Cortex of kidney (tissue), 1 donor: Measurements from ENCODE around the gene KIF26A.

Experiments used
- DNase-seq: peaks from one replicate; lab custom pipeline; 2025; lab: John Stamatoyannopoulos, UW

The KIF26A gene

DNA sequence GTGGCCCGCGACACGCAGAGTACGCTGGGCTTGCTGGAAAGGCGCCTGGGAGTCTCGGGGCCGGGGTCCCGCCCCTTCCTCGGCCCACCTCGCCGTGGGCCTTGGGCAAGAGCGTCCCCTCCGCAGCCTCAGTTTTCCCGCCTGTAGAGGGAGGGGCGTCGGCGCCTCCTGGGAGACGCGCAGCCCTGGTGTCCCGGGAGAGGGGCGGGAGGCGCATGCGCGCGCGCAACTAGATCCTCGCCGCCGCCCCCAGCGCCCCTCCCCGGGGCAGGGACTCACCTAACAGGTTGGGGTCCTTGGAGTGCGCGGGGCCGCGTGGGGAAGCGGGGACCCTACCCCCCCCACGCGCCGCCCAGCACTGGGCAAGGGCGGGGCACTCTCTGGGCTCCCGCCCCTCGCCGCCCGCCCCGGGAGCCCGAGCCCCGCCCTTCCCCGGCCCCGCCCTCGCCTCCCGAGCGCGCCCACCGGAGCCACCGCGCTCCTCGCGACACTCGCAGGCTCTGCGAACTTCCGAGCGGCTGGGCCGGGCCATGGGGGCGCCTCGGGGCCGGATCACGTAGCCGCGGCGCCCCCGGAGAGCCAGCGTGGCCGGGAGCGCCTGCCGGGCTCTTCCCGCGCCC is at the start of gene KIF26A:
Gene KIF26A (plus strand): TSS at position 490 of the 620 bp plus-strand sequence. CDS start 136 bp downstream, outside the sequence.
- DNase-seq = no peak

DNA sequence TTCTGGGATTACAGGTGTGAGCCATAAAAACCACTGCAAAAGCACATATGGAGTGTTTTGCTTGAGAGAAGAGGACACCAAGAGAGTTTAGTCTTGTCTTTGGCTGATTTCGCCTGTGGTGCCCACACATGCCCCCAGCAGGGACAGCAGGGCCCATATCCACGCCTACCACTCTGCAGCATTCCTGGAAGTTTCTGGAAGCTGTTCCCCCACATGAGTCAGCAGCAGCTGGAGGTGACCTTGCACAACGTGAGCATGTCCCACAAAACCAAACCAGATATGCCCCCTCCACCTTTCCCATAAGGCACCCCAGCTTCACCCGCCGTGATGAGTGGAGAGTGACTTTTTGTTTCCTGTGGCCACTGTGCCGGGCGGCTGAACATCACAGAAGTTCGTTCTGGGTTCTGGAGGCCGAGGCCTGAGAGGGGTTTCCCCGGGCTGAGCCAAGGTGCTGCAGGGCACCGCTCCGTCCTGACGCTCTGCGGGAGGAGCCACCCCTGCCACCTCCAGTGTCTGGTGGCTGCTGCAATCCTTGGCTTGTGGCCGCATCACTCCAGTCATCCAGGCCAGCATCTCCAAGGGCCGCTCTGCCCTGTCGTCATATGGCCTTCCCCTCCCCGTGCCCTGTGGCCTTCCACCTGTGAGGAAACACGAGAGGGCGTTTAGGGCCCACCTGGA is 48.2 kb upstream of the KIF26A start:
- no peak for DNase-seq

DNA sequence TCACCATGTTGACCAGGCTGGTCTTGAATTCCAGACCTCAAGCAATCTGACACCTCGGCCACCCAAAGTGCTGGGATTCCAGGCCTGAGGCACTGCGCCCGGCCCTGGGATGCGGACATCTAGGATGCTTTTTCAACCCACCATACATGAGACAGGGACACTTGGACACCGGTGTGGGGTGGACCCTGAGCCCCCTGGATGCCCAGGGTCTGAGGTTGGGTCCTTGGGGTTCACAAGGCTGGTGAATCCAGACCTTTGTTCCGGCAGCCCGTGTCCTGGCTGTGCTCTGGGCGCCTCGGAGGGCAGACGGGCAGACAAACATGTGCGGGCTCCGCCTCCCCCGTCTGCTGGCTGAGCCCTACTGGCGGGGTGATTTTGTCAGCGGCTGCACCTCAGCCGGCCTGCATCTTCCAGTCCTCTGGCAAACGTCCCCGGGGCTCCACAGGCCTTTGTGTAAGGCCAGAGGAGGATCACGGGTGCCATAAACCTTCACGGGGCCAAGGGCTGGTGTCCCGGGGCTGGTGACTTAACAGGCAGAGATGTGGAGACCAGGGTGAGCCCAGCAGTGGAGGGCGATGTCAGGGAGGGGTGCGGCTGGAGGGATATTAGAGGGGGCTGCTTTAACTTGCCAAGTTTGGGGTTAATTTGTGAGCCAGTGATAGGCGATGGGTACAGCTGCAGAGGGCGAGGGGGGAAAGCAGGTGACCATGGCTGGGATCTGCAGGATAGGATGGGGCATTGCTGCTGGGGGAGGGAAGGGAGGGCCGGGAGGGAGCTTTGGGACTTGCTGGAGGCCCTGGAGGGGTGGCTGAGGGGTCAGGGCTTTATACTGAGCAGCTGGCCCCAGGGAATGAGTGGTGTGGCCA is 47.1 kb upstream of the KIF26A start:
- DNase-seq = no peak

DNA sequence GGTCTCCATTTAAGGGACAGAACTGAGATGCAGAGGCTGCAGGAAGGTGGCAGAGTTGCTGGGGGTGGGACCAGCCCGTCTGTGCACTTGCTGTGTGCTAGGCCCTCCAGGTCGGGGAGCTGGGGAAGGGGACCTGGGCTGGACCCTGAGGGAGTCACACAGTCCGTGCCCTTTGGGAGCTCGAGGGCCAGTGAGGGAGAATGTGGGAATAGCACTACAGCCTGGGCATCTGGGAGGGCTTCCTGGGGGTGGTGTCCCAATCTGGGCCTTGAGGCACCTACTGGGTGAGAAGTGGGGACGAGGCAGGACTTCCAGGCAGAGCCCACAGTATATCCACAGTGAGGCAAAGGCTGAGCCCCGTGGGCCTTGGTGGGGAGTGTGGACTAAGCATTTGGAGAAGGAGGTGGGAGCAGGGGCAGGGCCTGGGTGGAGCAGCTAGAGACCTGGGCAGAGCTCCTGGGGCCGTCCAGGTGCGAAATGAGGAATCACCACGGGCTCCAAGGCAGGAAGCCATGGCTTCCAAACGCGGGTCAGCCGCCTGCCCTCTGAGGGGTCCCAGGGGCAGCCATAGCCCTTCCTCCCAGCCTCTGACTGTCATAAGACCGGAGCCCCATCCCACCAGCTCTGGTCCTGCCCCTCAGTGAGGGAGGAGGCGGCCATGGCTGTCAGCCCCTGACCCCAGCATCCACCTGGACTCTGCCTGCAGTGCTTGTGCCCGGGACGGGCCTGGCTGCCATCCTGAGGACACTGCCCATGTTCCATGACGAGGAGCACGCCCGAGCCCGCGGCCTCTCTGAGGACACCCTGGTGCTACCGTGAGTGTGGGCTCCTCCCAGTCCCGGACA is 46.2 kb upstream of the KIF26A start:
- no peak for DNase-seq

DNA sequence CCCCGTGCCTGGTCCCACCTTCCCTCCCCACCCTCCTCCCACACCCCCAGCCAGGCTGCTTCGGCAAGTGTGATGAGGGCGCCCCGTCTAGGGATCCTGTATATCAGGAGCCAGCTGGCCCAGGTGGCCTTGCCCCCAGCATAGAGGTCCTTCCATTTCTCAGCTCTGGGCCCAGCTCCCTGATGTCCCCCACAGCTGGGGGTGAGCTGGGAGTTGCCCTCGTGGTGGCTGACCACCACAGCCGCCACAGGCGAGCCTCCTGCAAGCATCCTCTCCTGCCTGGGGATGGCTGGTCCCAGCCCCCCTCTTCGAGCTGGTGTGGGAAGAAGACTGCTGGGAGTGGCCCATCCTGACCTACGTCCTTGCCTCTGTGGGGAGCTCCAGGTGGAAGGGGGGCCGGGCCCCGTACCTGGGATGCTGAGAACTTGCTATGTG is 45.4 kb upstream of the KIF26A start:
- DNase-seq = no peak

DNA sequence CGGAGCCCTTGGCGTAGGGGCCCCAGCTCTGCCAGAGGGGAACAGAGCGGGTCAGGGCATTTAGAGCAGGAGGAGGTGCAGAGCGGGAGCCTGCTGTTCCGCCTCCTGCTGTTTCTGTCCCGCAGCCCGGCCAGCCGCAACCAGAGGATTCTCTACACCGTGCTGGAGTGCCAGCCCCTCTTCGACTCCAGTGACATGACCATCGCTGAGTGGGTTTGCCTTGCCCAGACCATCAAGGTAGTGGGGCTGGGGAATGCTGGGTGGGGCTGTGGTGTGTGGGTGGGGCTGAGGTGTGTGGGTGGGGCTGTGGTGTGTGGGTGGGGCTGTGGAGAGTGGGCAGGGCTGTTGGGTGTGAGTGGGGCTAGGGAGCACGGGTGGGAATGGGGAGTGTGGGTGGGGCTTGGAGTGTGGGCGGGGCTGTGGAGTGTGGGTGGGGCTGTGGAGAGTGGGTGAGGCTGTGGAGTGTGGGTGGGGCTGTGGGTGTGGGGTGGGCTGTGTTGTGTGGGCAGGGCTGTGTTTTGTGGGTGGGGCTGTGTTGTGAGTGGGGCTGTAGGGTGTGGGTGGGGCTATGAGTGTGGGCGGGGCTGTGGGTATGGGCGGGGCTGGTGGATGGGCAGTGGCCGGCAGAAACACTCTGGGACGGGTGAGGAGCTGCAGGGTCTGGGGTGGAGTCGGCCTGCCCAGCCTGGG is 44.9 kb upstream of the KIF26A start:
- DNase-seq = no peak

DNA sequence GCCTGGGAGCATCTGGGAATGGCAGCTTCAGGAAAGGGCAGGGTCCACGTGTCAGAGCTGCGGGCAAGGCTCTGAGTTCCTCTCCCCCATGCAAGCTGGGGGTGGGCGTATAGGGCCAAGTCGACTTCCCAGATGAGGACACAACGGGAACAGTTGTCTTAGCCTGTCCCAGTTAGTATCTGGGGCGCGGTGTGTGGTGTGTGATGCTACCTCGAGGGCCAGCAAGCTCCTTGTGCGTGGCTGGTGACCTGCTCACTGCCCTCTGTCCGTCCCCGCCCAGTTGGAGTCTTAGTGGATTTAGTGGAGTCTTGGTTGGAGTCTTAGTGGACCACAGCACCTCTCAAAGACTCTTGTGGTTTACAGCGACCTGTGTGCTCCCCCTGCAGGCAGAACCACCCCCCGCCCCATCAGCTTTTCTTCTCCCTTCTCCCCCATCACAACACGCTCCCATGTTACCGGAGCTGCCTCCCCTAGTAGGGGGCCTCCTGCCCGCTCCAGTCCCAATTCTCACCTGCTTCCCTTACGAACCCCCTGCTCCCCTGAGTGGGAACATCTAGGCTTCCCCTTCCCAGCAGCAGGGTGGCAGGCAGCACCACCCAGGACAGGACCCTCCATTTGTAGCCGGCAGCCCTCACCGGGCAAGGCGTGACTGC is 44.2 kb upstream of the KIF26A start:
- DNase-seq = no peak

DNA sequence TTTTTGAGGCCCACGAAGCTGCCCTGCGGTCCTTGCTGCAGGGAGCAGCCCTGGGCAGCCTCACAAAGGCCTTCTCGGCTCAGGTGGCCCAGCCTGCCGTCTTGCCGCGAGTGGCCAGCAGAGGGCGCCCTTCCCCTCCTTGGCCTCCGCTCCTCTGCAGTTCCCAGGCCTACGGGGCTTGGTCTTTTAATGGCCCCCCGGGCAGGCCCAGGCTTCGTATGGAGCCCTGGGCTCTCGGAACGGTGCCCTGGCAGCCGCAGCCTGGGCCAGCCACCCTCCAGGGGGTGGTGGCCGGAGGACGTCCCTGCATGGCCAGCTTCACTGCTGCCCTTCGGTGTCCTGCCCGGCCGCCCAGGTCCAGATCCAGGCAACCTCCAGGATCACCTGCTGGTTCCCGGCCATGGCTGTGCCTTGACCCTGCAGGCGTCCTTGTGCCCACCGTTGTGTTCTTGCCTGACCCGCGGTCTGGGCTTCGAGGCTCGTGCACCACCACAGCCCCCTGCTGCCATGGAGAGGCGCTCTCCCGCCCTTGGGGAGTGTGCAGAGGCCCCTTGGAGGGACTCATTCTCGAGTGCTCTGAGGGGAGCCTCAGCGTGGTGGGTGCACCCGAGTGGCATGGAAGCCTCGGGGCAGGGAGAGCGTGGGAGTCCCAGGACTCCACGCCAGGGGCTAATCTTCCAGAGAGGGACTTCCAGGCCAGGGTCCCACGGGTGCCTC is 43.5 kb upstream of the KIF26A start:
- no peak for DNase-seq

DNA sequence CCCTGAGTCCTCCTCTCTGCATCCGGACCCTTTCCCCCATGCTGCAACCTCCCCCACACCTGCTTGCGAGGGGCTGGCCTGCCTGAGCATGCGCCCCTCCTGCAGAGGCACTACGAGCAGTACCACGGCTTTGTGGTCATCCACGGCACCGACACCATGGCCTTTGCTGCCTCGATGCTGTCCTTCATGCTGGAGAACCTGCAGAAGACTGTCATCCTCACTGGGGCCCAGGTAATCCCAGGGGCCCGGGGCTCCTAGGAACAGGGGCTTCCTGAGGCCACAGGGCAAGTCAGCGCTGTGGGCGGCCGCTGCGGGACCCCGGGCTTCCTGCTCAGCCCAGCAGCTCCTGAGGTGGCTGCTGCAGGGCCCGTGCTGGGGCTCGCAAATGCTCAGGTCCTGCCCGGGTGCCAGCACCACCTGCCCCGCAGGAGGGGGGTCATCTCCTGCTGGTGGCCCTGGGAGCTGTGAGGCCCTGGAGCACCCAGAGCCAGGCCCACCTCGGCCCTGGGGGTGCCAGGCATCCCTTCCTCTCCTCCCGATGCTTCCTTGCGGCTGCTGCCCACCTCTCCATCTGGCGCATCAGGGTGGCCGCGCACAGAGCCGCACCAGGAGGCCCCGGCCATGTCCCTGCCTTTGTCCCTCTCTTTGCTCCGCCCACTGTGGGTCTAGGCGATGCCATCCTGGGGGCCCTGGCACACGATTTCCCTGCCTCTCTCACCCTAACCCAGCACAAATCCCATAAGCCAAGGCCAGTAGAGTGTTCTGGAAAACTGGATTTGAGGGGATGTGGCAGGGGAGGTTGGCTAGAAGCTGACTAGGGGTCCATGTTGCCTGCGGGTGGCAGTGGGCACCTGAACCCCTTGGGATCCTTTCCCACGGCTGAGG is 42.7 kb upstream of the KIF26A start:
- no peak for DNase-seq

DNA sequence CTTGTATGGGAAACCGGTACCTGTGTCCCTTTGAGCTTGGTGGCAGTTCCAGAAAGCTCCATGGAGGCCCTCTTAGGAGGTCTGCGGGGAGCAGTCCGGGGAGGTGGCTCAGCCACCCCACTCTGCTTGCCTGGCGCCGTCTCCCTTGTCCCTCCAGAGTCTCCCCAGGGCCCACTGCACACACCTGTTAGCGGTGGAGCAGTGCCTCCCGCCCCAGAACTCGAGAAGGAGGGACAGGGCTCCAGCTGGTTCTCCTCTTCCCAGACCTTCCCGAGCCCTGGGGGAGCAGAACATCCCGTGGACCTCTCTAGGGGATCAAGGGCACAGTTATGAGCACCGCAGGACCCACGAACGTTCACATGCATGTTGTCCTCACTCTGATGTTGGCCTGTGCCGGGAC is 42.1 kb upstream of the KIF26A start:
- DNase-seq = no peak

DNA sequence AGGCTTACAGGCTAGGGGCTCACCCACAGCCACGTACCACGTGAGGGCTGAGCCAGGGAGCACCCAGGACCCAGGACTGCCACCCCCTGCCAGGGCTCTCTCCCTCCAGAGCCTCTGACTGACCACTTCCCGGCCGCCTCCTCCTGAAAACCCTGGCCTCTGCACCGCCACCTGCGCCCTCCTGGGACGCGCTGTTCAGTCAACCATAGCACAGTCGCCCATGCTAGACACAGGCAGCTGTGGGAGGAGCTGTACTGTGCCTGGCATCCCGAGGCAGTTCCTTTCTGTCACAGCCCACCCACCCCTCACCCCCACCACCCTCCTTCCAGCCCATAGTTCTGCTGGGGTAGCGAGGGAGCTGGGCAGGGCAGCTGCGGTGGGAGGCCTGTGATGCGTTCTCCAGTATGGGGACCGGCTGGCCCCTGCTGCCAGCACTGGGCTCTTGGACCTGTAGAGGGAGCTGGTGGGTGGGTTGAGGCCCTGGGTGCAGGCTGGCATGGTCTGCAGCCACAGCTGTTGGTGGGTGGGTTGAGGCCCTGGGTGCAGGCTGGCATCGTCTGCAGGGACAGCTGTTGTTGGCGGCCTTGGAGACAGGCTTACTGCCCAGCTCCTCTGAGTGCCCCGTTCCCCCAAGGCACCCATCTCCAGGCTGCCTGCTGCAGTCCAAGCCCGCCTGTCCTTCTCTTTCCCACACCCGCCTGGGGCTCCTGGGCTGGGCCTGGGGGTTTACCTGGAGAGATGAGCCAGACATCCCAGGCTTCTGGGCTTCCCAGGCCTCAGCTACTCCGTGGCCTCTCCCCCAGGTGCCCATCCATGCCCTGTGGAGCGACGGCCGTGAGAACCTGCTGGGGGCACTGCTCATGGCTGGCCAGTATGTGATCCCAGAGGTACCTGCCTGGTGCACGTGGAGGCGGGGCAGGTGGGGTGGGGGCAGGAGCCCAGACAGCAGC is 41.4 kb upstream of the KIF26A start:
- DNase-seq = no peak

DNA sequence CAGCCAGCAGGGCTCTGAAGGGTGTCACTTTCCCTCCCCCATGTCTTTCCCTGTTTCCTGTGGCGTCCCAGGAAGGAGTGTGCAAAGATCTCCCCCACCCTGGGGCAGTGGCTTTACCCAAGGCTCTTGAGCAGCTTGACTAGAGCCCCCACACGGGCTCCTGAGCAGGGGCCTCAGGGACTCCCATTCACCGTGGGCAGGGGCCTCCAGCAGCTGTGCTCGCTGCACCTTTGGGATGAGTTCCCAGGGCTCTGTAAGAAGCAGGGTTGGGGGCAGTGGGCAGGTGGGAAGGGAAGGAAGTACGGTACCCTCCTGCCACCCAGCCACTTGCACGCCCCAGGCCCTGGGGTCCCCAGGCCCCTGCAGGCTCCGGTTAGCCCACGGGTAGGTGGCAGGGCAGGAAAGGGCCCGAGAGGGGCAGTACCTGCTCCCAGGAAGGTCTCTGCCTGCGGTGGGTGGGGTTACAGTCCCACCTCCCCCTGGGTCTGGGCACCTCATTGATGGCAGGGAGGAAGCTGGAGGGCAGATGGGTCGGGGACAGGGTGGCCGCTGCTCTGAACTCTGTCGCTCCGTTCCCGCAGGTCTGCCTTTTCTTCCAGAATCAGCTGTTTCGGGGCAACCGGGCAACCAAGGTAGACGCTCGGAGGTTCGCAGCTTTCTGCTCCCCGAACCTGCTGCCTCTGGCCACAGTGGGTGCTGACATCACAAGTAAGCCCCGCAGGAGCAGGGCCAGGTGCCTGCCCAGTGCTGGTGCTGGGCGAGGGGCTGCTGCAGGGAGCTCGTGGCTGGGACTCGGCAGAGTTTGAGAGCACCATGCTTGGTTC is 39.9 kb upstream of the KIF26A start:
- DNase-seq = no peak

DNA sequence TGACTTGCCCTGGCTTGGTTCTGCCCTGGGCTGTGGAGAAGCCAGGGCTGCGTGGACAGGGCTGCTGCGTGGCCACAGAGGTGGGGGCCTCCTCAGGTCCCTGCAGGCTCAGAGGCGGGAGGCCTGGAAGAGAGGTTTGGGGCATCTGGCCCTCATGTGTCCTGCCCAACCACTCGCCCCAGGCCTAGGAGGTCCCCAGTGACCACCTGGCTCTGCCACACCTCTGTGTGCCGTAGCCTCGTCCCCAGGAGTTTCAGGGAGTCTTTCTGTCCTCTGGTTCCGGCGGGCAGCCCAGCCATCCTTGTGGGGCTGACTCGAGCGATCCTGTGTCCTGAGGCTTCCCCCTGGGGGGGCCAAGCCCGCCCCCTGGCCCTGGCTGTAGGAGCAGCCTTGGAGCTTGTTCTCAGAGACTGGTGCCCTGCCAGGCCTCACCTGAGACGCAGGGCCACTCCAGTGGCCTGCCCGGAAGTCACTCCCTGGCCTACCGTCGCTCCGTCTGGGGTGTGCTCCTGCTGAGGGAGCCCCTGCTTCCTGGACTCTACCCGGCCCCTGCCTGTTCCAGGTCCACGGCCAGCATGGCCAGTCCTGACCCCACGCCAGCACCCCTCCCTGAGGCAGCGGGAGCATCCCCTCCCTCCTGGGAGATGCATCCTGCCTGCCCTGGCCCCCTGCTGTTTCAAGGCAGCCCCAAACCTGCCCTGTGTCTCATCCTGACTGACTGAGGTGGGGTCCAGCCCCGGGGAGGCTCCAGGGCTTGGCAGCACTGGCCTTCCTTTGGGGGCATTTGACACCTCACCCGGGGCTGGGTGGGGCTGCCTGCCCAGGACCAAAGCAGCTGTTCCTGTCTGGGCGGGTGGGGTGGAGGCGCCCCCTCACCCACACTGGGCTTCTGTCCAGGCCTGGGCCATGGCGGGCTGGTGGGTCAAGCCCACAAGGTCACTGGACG is 39.0 kb upstream of the KIF26A start:
- DNase-seq = no peak

DNA sequence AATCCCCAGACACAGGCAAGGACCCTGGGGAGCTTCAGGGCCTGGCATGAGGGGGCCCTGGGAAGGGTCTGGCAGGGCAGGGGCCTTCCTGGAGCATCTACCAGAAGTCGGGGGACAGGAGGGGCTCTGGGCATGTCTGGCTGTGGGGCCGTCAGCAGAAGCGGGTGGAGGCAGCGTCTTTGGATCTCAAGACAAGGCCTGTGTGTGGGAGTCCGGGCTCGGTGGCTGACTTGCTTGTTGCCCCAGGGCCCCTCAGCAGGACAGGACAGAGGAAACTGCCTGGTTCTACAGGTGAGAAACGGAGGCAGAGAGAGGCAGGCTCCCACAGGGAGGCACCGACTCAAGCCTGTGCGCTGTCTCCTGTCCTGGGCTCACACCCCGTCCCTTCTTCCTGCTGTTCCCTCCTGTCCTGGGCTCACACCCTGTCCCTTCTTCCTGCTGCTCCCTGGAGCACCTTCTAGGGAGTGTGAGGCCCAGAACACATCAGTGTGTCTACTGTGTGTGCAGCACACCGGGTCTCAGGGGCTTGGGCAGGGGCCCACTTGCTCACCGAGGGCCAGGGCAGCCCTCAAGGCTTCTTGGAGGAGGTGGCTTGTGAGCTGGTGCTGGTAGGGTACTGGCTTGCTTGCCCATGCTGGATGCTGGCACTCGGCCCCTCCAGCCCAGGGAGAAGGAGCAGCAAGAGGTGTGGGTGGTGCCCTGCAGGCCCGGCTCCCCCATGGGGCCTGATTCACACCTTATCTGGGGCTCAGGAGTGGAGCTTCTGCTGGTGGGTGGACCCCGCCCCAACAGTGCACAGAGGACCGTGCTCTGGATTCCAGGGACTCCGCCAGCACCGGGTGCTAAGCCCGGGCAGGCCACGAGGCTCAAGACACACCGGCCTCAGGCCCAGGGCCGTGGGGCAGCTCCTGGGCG is 38.0 kb upstream of the KIF26A start:
- DNase-seq = no peak

DNA sequence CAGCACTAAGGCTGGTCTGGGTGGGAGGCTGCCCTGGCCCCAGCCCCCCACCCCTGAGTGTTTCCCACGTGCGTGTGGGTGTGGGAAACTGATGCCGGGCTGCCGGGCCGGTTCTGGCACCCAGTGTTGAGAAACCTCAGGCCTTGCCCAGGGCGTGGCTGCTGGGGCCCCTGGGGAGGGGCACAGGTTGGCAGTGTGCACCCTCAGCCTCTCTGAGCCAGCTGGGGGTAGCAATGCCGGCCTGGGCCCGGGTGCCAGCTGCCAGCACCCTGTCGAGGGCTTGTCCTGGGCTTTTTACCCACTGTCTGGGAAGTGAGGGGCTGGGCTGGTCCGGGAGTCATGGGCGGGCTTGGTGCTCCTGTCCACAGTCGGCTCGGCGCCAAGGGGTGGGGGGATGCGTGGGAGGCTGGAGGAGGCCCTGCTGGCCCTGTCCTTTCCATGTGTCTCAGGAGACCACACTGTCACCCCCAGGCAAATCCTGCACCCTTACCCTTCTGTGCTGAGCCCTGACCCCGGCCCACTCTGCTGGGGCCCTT is 37.2 kb upstream of the KIF26A start:
- DNase-seq = no peak
